Muscle of leg (tissue), 16 donors: Measurements from ENCODE around the gene DNAI7. TPM values are rescaled to one million over a fixed set of nuclear protein-coding genes. Genes with fewer than 3 reads are reported as not detected.
A peak's percentile ranks its signal among the peaks of the same experiment; 100 is the strongest.

Experiments
- DNase-seq: peaks from one replicate; pipeline ENCODE4 v3.0.0; 2013
- H3K27ac ChIP-seq: one replicate; pipeline ENCODE4 v1.5.1; 2013; ENCODE audit warnings: mild to moderate bottlenecking, low read length, control low read depth
- H3K27me3 ChIP-seq: one replicate; pipeline ENCODE4 v1.6.1; 2013; ENCODE audit warnings: low read length; ENCODE audit not compliant: control insufficient read depth, insufficient read depth
- H3K36me3 ChIP-seq: one replicate; pipeline ENCODE4 v1.6.1; 2013; ENCODE audit warnings: low read length; ENCODE audit not compliant: control insufficient read depth, insufficient read depth
- H3K4me1 ChIP-seq: one replicate; pipeline ENCODE4 v1.6.1; 2013; ENCODE audit warnings: low read length; ENCODE audit not compliant: control insufficient read depth, insufficient read depth
- H3K4me3 ChIP-seq: one replicate; pipeline ENCODE4 v1.5.1; 2013; ENCODE audit warnings: low read length, control low read depth
- H3K9me3 ChIP-seq: replicated peaks from 2 replicates; pipeline ENCODE4 v1.6.1; 2013; ENCODE audit warnings: low read depth, low read length; ENCODE audit not compliant: control insufficient read depth
- WGBS: methylation state at CpG from one replicate; pipeline ENCODE4 v1.1.5; 2013; ENCODE audit warnings: missing lambda C conversion rate; ENCODE audit not compliant: insufficient coverage; 5-methylcytosine and 5-hydroxymethylcytosine counted together
- long read RNA-seq, 11 donors: transcript quantifications; one replicate each; lab custom pipeline, GENCODE V29; 2026
- polyA plus RNA-seq, 8 donors: library from polyadenylated mRNA; unstranded; fragments of 120-200 nt; gene quantifications; one replicate each; pipeline versions ENCODE4 v1.2.1 to v1.2.3, GENCODE V29; 2013; ENCODE audit warnings: inconsistent platforms in 1 of 8, low replicate concordance in 1 of 8; ENCODE audit not compliant: insufficient read length in 8 of 8, insufficient read depth in 1 of 8
- total RNA-seq: library from RNA; stranded (reverse); fragments of 120-200 nt; gene quantifications from one replicate; pipeline ENCODE4 v1.2.4, GENCODE V29; 2013

The DNAI7 gene, protein sequence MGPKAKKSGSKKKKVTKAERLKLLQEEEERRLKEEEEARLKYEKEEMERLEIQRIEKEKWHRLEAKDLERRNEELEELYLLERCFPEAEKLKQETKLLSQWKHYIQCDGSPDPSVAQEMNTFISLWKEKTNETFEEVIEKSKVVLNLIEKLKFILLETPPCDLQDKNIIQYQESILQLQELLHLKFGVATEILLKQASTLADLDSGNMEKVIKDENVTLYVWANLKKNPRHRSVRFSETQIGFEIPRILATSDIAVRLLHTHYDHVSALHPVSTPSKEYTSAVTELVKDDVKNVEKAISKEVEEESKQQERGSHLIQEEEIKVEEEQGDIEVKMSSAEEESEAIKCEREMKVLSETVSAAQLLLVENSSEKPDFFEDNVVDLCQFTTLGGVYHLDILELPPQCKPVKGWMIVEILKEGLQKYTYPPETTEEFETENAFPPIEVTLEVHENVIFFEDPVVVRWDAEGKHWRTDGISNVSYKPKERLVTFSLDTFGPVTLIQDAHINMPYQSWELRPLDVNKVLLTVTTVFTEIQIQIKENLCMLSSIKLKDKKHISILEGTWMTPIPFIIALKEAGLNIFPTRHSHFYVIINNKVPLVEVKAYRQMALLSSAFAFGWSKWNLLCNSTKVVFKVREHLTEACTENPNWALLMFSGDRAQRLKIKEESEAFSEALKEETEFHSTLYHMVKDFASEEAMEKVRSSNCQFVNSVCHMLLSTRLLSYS
- 0.40 TPM for total RNA-seq
- under 1 TPM; 0.28 to 0.80 (median 0.39) TPM for polyA plus RNA-seq
- long read RNA-seq, donor 1, partial matches to known transcripts = 12 of 12 reads
- long read RNA-seq, donor 1, other reads (novel, unspliced or antisense) = 0 of 12 reads
- long read RNA-seq, donor 2 = 0 reads
- long read RNA-seq, donor 3, partial matches to known transcripts = 32 of 32 reads
- long read RNA-seq, donor 3, other reads (novel, unspliced or antisense) = 0 of 32 reads
- long read RNA-seq, donor 4 = 0 reads
- long read RNA-seq, donor 5 = 0 reads
- long read RNA-seq, donor 6 = 0 reads
- long read RNA-seq, donor 7 = 0 reads
- long read RNA-seq, donor 8 = 0 reads
- long read RNA-seq, donor 9 = 0 reads
- long read RNA-seq, donor 10 = 0 reads
- long read RNA-seq, donor 11 = 0 reads

DNA sequence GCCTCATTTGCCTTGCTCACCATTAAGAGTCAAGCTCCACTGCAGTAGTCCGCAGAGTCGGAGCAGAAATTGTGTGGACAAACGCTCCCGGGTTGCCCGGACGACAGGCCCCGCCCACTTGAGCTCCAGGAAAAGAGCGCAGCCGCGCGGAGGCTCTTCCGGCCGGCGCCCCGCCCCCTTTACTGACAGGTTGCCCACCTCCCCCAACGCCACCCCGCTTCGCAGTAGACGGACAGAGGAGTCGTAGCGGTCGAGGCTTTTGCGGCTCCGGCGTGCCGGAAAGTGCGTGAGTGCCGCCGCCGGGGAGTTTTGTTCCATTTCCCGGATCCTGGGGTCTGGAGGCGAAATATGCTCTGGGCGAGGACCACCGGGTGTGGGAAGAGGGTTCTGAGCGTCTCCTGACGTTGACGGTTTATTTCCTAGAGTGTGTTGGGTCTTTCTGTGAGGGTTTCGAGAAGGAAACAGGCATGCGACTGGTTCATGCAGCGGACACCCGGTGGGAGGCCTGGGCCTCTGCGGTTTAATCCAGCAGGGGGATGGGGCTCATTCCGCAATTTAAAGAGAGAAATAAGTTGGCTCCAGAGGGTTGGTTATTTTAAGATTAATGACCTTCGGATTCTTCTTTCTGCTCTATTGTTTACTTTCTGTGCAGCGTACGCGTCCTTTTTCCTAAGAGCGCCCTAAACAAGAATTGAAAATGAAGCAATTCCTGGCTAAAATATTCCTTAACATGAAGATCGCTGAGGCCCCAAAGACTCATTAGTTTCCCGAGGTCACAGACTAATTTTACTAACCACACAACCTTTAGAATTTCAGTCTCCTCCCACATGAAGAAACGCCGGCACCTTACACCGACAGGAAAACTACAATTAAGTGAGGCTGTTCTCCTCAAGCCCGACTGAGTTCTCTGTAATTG, at the start of gene DNAI7, which contains the start of gene ETFRF1:
DNAI7 (minus strand) TSS at position 105 of the 916 bp plus-strand sequence; CDS start at position 23, 82 bp downstream.
ETFRF1 (plus strand) TSS at position 182 of the 916 bp plus-strand sequence. CDS start 8,720 bp downstream, outside the sequence.
- peak; percentile 99 for DNase-seq
- Histone ChIP-seq H3K27ac (peak within 1 kb of the TSS; percentile 98), H3K9me3 (no peaks in the 10 kb centered on the region), H3K4me1 (no peaks in the 10 kb centered on the region), H3K4me3 (peak within 1 kb of the TSS; percentile 75), H3K27me3 (no peaks in the 10 kb centered on the region), H3K36me3 (no peaks in the 10 kb centered on the region)
- WGBS = 0% methylated on average over 46 of the region's 54 CpGs

GRCh38 chr12:25243680-25243990, 48.7 kb upstream of the DNAI7 start:
- no peak overlapping the region for H3K27ac ChIP-seq
- no peaks in the 10 kb centered on the region for H3K27me3 ChIP-seq
- no peaks in the 10 kb centered on the region for H3K36me3 ChIP-seq
- no peaks in the 10 kb centered on the region for H3K9me3 ChIP-seq
- no peak overlapping the region for H3K4me3 ChIP-seq
- no peaks in the 10 kb centered on the region for H3K4me1 ChIP-seq
- no peak for DNase-seq

DNA sequence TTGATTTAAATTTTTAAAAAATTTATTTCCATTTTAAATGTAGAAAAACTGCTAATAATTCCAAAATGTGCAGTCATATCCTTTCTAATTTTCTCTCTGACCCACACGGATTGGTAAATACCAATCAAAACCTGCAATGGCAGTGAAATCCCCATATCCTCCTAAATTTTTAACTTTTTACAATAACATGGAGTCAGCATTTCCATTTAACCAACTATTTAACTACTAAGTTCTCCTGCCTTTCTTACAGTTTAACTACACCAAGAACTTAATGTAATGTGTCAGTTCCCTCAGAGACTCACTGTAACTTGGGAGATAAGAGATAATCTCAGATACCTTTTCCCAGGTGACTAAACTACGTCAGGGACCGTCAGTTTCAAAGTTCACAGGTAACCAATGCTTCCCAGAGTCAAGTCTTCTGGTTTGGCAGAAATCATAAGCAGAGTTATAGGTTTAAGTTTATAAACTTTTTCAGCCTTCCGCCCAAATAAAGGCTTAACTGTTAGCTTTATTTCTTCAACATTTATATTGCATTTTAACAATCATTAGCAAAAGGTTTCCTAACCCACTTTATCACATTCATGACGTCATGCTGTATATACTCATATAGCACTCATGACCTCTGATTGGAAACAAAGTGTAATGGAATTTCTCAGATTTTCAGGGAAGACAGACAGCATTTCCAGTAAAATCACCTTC, 48.2 kb upstream of the DNAI7 start:
- no peak overlapping the region for H3K27ac ChIP-seq
- no peaks in the 10 kb centered on the region for H3K4me1 ChIP-seq
- H3K36me3 ChIP-seq = no peaks in the 10 kb centered on the region
- H3K4me3 ChIP-seq = no peak overlapping the region
- H3K27me3 ChIP-seq = no peaks in the 10 kb centered on the region
- DNase-seq = peak; percentile 16
- WGBS = 80% methylated on average over 1 of the region's 5 CpGs
- no peaks in the 10 kb centered on the region for H3K9me3 ChIP-seq

DNA sequence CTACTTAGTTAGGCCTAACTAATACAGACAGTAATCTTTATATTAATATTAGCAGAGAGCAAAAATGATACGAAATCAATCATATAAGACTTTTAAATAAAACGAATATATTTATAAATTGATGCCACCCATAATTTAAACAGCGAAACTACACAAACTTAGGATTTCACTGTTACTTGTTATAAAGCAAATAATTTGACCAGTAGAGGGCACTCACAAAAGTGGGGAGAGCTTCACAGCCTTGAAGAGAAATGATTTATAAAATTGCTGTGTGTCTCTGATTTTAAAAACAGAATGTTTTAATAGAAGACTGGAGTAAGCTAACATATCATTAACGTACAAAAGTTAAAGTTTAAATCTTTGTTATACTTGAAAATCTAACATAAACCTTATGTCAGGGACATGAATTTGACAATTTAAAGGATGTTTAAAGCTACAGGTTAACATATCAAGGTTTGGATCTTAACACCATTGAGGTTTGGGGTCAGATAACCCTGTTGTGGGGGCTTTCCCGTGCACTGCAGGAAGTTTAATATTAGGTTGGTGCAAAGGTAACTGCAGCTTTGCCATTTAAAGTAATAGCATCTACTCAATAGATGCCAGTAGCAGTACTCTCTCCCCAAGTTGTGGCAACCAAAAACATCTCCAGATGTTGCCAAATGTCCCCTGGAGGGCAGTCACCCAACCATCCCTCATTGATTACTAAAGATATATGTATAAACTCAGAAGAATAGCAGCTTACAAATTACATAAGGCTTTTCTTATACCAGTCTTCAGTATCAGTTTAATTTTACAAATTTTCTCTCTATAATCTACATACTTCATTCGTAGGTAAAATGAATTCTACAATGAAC, 46.4 kb upstream of the DNAI7 start:
- Histone ChIP-seq H3K27ac (no peak overlapping the region), H3K36me3 (peaks cover 3% of the 10 kb centered on the region), H3K27me3 (no peaks in the 10 kb centered on the region), H3K4me1 (no peaks in the 10 kb centered on the region), H3K4me3 (no peak overlapping the region), H3K9me3 (no peaks in the 10 kb centered on the region)
- peak; percentile 68 for DNase-seq
- no CpG with 5 or more reads among the region's 6 CpGs for WGBS

GRCh38 chr12:25236626-25237025, 41.7 kb upstream of the DNAI7 start:
- no peak overlapping the region for H3K4me3 ChIP-seq
- no CpG with 5 or more reads among the region's 4 CpGs for WGBS
- H3K4me1 ChIP-seq = no peaks in the 10 kb centered on the region
- H3K27me3 ChIP-seq = no peaks in the 10 kb centered on the region
- no peak overlapping the region for H3K27ac ChIP-seq
- H3K9me3 ChIP-seq = no peaks in the 10 kb centered on the region
- peaks cover 7% of the 10 kb centered on the region for H3K36me3 ChIP-seq
- no peak for DNase-seq

- no peak for DNase-seq
- no peak overlapping the region for H3K4me3 ChIP-seq
- no peaks in the 10 kb centered on the region for H3K4me1 ChIP-seq
- peaks cover 7% of the 10 kb centered on the region for H3K36me3 ChIP-seq
- no peaks in the 10 kb centered on the region for H3K9me3 ChIP-seq
- no peaks in the 10 kb centered on the region for H3K27me3 ChIP-seq
- H3K27ac ChIP-seq = no peak overlapping the region
- no CpG with 5 or more reads among the region's 1 CpG for WGBS
Measured at GRCh38 chr12:25236190-25236589, 41.2 kb upstream of the DNAI7 start.

DNA sequence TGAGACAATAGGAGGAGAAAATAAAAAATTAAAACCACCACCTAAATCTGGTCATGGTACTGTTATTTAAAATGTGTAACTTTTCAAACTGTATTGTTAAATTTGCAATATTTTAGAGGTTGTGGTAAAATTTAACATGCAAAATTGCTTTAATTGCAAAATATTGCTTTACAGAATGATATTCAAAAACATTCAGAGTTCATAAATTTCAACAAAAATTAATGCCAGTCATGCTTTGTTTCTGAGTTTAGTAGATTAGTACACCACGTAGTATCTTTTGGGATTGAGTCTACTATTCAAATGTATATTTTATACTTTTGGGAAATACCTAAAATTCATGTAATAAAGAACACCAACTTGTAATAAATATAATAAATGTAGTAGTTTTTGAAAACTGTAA, 18.4 kb upstream of the DNAI7 start:
- no peak for DNase-seq
- Histone ChIP-seq H3K36me3 (peaks cover 3% of the 10 kb centered on the region), H3K9me3 (no peaks in the 10 kb centered on the region), H3K27me3 (no peaks in the 10 kb centered on the region), H3K4me1 (no peaks in the 10 kb centered on the region), H3K4me3 (no peak overlapping the region), H3K27ac (no peak overlapping the region)
- WGBS = no CpG with 5 or more reads among the region's 1 CpG

- H3K27me3 ChIP-seq = no peaks in the 10 kb centered on the region
- WGBS = no CpG with 5 or more reads among the region's 1 CpG
Measured at GRCh38 chr12:25208554-25208953, 13.6 kb upstream of the DNAI7 start.

More at GRCh38 chr12:25208554-25208953, 13.6 kb upstream of the DNAI7 start:
- Histone ChIP-seq H3K36me3 (peaks cover 6% of the 10 kb centered on the region), H3K4me1 (no peaks in the 10 kb centered on the region), H3K9me3 (no peaks in the 10 kb centered on the region), H3K27ac (no peak overlapping the region), H3K4me3 (no peak overlapping the region)
- no peak for DNase-seq
